Left renal cortex interstitium (tissue), 4 donors: Measurements from ENCODE around the gene TGFB3. TPM values are rescaled to one million over a fixed set of nuclear protein-coding genes. Genes with fewer than 3 reads are reported as not detected.

ENCODE experiments used
- DNase-seq, 4 donors: peaks; one replicate each; pipeline ENCODE4 v3.0.0-alpha.2; 2013; ENCODE audit warnings: low read depth in 4 of 4, low spot score in 2 of 4, missing footprints in 1 of 4
- polyA plus RNA-seq, 4 donors: library from polyadenylated mRNA; unstranded; fragments of 120-200 nt; gene quantifications; one replicate each; pipeline ENCODE4 v1.2.1, GENCODE V29; 2013; ENCODE audit not compliant: insufficient read length in 4 of 4

Gene TGFB3
- polyA plus RNA-seq, 4 donors, result 13.3 to 20.6 (median 16.9) TPM

GRCh38 chr14:75910048-75910447, 71.7 kb downstream of the TGFB3 start:
- DNase-seq, result no peak

DNA sequence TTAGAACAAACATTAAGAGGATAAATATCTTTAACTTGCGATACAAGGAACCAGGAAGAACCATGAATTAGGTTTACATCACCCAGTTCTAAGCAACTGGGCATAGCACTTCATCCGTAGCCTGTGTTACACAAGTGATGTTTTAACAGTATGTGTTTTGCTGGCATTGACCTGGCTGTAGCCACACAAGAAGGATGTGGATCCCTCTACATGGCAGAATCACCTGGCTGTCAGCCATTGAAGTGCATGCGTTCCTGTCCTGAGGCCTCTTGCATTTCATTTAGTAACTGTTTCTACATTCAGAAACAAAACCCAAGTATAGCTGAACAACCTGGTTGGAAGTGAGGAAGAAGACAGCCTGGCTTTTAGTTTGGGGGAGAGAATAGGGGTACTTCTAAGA, 72.2 kb downstream of the TGFB3 start:
- DNase-seq, result no peak

Other genes starting within 250 kb of the TGFB3 start
- 10 to 100 TPM; 44.6 to 50.3 (median 48.3) TPM for gene IFT43, start 3.8 kb upstream of the TGFB3 start, polyA plus RNA-seq
- gene GPATCH2L, start 169.9 kb upstream of the TGFB3 start, polyA plus RNA-seq, result 10 to 100 TPM; 27.7 to 43.1 (median 38.1) TPM